H1 (cell line): ENCODE results near the gene ODAD3. TPM values are rescaled to one million over a fixed set of nuclear protein-coding genes. Genes with fewer than 3 reads are reported as not detected.

Source experiments
- KDM1A ChIP-seq: fragments of 200-600, 300-600 bp; sonication (generic); IDR thresholded peaks from 2 replicates; pipeline ENCODE4 v1.7.1; 2016; ENCODE audit warnings: mild to moderate bottlenecking, low read length, borderline replicate concordance
- PHF8 ChIP-seq: fragments of 200-600 bp; sonication (generic); conservative IDR thresholded peaks from 2 replicates; pipeline ENCODE4 v1.7.1; 2012; ENCODE audit warnings: low read depth, mild to moderate bottlenecking, inconsistent platforms, low read length, moderate library complexity
- RAD21 ChIP-seq, 2 experiments: IDR thresholded peaks in 1 of 2; conservative IDR thresholded peaks in 1 of 2; 2 replicates each; pipeline ENCODE4 v1.6.1; 2011; ENCODE audit warnings: low read depth in 2 of 2, low read length in 2 of 2, improper control_type of control experiment in 1 of 2, inconsistent platforms in 1 of 2, mild to moderate bottlenecking in 1 of 2, moderate library complexity in 1 of 2
- SP2 ChIP-seq: IDR thresholded peaks from 2 replicates; pipeline ENCODE4 v1.6.1; 2012; ENCODE audit warnings: mild to moderate bottlenecking, low read length, inconsistent platforms
- SRF ChIP-seq: IDR thresholded peaks from 2 replicates; pipeline ENCODE4 v1.6.1; 2011; ENCODE audit warnings: mild to moderate bottlenecking, low read depth, low read length, moderate library complexity
- SUZ12 ChIP-seq: fragments of 200-600 bp; sonication (generic); IDR thresholded peaks from 2 replicates; pipeline ENCODE4 v1.6.1; 2012; ENCODE audit warnings: mild to moderate bottlenecking, inconsistent platforms, low read length, moderate library complexity, mixed read lengths
- polyA plus RNA-seq, 7 experiments: library from polyadenylated mRNA; depleted of rRNA in 3 of 7; stranded (reverse) in 5 of 7; unstranded in 2 of 7; fragments of >200 nt in 5 of 7; fragments of 200-250 nt in 2 of 7; gene quantifications; 1 replicate in 5 of 7; 2 replicates in 1 of 7; 4 replicates in 1 of 7; pipeline versions ENCODE4 v1.2.1 to v1.2.3, GENCODE V29; 2011 to 2013; ENCODE audit warnings: missing spikeins in 2 of 7, mixed read lengths in 2 of 7
- total RNA-seq: library from RNA; stranded (reverse); fragmentation: NEBNext Ultra II Directional; extraction: Animal tissue kit (Norgen Biotek cat#: 25700); gene quantifications from 2 replicates; pipeline ENCODE4 v1.2.1, GENCODE V29; 2021
- TF ChIP-seq, protein P1 (sequence below): IDR thresholded peaks from 2 replicates; pipeline ENCODE4 v1.6.1; 2011; ENCODE audit warnings: low read length, improper control_type of control experiment

The ODAD3 gene
- total and polyA plus RNA-seq, 2 of the 8 experiments (the other 6 are each of a cell fraction or from before 2014, with no cell fraction given), result 2.1 to 2.2 TPM

DNA sequence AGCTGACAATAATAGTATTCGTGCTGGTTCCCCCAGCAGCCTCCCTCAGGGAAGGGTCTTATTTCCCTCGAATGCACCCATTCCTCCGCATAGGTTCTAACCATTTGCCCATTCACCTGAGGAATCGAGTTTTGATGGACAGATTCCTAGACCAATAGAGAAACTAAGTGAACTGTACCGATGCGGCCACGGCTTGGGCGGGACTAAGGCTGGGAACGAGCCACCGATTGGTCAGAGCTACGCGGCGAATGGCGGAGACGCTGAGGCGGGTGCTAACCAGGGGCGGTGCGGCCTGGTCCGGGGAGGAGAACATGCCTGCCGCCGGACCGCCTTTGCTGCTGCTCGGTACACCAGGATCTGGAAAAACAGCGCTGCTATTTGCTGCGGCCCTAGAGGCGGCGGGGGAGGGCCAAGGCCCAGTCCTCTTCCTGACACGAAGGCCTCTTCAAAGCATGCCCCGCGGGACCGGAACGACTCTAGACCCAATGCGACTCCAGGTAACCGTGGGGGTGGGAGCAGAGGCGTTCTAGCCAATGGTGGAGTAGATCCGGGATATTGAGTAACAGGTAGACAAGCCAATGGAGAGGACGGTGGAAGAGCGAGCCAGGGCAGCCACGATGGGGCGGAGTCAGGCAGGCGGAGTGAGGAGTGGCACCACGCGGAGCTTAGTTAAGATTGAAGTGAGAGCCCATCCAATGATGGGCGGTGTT lies 60.3 kb downstream of the ODAD3 start, which contains the start of gene SWSAP1 (continued):
- TF ChIP-seq SP2 (peak; percentile 68), SRF (no peak), PHF8 (peak; percentile 100), SUZ12 (no peak), RAD21 (IDR thresholded peaks at IDR 0.05 in 1 of 2, conservative IDR thresholded peaks at IDR 0.05 in 1 of 2; ENCODE audit: low read depth in 2 of 2, low read length in 2 of 2) (no peak), KDM1A (no peak)
- TF ChIP-seq, protein P1, sequence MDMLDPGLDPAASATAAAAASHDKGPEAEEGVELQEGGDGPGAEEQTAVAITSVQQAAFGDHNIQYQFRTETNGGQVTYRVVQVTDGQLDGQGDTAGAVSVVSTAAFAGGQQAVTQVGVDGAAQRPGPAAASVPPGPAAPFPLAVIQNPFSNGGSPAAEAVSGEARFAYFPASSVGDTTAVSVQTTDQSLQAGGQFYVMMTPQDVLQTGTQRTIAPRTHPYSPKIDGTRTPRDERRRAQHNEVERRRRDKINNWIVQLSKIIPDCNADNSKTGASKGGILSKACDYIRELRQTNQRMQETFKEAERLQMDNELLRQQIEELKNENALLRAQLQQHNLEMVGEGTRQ, result no peak
